Measurements from ENCODE around the gene TBC1D9B.

The TBC1D9B gene

DNA sequence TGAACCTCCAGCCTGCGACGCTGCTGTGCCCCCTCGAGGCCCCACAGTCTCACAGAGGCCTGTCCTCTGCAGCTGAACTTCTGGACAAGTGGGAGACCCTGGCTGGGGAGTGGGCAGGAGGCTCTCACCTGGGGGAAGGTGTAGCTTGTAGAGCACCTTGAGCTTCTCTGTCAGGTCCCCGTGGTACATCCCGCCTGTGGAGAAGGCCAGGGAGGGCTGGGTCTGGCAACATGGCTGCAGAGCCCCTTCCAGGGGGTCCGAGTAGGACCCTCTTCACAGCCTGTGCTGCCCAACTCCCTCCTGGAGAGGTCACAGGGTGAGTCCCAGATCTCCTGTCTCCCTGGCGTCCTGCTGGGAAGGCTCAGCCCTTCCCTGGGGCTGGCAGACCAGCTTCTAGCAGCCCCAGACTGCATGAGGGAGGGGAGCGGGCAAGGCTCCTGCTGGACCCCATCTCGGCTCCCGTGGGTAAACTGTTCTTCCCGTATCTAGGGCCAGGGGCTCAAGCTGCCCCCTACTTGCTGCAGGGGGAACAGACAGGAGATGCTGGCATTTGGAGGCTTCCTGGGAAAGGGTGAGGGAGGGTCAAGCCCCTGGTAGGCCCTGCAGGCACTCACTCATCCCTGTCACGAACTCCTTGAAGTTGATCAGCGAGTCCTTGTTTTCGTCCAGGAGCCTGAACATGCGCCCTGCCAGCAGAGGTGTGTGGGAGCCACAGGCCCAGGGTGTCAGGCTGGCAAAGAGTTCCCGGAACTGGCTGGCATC is 37.9 kb downstream of the TBC1D9B start:
- DNase-seq (ENCODE audit: insufficient read length, low spot score), result peak; percentile 10
- no peak for FAIRE-seq
- TF ChIP-seq, protein P1, sequence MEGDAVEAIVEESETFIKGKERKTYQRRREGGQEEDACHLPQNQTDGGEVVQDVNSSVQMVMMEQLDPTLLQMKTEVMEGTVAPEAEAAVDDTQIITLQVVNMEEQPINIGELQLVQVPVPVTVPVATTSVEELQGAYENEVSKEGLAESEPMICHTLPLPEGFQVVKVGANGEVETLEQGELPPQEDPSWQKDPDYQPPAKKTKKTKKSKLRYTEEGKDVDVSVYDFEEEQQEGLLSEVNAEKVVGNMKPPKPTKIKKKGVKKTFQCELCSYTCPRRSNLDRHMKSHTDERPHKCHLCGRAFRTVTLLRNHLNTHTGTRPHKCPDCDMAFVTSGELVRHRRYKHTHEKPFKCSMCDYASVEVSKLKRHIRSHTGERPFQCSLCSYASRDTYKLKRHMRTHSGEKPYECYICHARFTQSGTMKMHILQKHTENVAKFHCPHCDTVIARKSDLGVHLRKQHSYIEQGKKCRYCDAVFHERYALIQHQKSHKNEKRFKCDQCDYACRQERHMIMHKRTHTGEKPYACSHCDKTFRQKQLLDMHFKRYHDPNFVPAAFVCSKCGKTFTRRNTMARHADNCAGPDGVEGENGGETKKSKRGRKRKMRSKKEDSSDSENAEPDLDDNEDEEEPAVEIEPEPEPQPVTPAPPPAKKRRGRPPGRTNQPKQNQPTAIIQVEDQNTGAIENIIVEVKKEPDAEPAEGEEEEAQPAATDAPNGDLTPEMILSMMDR (IDR thresholded peaks at IDR 0.05; ENCODE audit: insufficient read depth, missing control alignments), result no peak

DNA sequence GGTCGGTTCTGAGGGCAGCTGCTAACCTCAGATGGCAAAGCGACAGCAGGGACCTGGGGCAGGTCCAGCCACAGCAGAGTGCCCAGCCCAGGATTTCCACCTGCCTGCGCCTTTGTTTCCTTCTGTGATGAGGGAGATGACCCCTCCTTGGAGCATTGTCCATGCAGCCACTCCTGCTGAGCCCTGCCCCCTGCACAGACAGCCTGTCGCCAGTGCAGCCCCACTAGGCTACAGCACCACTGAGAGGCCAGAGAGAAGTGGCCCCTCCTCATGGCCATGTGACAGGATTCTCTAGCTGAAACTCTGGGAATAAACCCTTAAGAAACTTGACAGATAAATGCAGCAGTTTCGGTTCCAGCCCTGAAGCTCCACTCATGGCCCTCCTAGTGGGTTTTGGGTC is 38.6 kb downstream of the TBC1D9B start:
- TF ChIP-seq, protein P1 (IDR thresholded peaks at IDR 0.05; ENCODE audit: insufficient read depth, missing control alignments), result no peak
- FAIRE-seq (no peak), DNase-seq (ENCODE audit: insufficient read length, low spot score) (peak; percentile 10)

DNA sequence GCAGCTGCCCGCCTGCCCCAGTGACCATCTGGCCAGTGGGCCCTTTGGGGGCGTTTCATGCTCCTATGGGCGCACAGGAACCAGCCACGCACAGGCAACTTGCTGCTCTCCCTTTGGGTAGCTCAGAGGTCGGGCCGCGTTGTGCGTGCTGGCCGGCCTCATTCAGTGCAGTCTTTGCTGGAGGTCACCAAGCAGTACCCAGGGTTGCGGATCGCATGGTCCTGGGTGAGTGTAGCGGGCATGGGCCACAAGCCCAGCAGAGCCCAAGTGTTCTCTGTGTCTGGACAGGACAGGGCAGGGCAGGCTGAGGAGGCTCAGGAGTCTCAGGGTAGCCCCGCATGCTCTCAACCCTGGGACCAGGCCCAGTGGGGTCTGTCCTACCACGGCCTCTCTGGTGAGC is 39.2 kb downstream of the TBC1D9B start:
- DNase-seq (ENCODE audit: insufficient read length, low spot score), result peak; percentile 8
- FAIRE-seq, result no peak
- TF ChIP-seq, protein P1 (IDR thresholded peaks at IDR 0.05; ENCODE audit: insufficient read depth, missing control alignments), result no peak

DNA sequence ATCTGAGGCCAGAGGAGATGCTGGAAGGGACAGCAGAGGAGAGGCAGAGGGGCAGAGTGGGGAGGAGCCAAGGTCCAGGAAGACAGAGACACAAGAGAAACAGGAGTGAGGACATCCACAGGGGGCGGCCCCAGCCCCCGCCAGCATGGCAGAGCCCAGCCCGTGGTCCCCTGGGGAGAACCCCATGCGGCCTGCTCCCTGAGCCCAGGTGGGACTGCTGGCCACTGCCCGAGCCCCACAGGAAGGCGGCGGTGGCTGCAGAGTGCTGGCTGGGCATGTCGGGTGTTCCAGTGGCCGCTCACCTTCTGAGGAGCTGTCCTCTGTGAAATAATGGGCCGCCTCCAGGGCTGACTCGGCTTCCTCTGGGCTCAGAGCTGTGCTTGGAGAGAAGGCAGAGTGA is 40.2 kb downstream of the TBC1D9B start:
- TF ChIP-seq, protein P1 (IDR thresholded peaks at IDR 0.05; ENCODE audit: insufficient read depth, missing control alignments), result no peak
- no peak for FAIRE-seq
- peak; percentile 6 for DNase-seq (ENCODE audit: insufficient read length, low spot score)

DNA sequence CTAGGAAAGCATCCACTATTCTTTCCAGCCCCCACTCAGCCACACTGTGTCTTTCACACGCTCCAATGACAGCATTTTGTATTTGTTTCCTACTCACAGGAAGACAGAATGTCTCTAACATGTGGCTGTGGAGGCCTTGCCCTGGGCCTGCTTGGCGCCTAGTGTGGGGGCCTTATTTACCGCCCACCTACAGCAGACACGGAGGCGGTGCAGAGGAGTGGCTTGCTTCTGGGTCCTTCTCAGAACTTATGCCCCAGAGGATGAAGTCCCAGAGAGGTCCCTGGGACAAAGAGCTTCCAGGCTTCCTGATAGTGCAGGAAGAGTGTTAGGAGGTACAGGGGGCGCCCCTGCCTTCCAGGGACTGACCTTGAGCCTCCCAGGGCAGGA is 40.6 kb downstream of the TBC1D9B start:
- FAIRE-seq (no peak), DNase-seq (ENCODE audit: insufficient read length, low spot score) (peak; percentile 14)
- TF ChIP-seq, protein P1 (IDR thresholded peaks at IDR 0.05; ENCODE audit: insufficient read depth, missing control alignments), result no peak

DNA sequence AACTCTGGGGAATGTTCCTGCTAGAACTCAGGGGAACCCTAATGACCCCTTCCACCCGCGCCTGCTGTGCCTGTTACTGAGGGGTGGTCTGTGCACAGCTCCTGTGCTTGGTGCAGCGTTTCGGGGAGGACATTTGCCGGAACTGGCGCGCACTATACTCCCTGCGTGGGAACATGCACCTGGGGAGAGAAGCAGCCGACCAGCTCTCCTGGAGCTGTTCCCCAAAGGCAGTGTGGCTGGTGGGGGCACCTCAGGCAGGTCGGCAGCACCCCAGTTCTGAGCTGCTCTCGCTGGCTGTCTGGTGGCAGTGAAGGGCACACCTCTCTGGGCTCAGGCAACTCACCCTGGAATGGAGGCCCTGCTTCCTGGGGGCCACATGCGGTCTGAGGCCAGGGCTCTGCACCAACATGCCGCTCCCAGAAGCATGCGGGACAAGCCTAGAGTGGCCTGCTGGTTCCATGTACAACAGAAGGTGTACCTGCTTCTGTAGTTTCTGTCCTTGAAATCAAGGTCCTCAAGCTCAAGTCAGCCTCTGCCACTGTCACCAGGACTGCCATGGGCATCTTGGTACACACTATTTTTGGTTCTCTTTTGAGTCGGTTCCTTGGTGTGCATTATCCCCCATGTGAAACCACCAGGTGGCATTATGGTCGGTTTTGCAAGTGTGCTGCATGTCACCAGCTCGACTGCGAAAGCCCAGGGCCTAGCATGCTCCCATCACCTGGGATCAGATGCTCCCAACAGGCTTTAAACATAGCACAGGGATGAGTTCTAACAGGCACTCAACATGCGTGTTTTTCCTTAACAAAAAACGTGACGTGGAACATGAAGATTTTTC is 41.2 kb downstream of the TBC1D9B start:
- TF ChIP-seq, protein P1 (IDR thresholded peaks at IDR 0.05; ENCODE audit: insufficient read depth, missing control alignments), result no peak
- no peak for FAIRE-seq
- DNase-seq (ENCODE audit: insufficient read length, low spot score), result no peak
